HL-60 (cell line): Measurements from ENCODE around the gene KLHL30.

ENCODE experiments used
- DNase-seq, 2 experiments: peaks; one replicate each; pipeline ENCODE4 v3.0.0-alpha.2; 2010 to 2020; ENCODE audit warnings: low read depth in 1 of 2, low spot score in 1 of 2
- H3K27ac ChIP-seq: fragments of 250-450 bp; sonication (Bioruptor Pico); replicated peaks from 2 replicates; pipeline ENCODE4 v1.5.1; 2020; ENCODE audit warnings: mild to moderate bottlenecking, moderate library complexity
- H3K27me3 ChIP-seq: fragments of 250-450 bp; sonication (Bioruptor Pico); 2 replicates; pipeline ENCODE4 v1.5.1; 2021; ENCODE audit warnings: mild to moderate bottlenecking, moderate library complexity; ENCODE audit not compliant: insufficient read depth, poor library complexity, severe bottlenecking
- H3K4me3 ChIP-seq: replicated peaks from 2 replicates; pipeline ENCODE4 v1.5.1; 2011; ENCODE audit warnings: mild to moderate bottlenecking, control low read depth, low read length; ENCODE audit not compliant: insufficient read depth
- GABPA ChIP-seq: IDR thresholded peaks from 2 replicates; pipeline ENCODE4 v1.6.1; 2012; ENCODE audit warnings: low read depth
- POLR2AphosphoS5 ChIP-seq: IDR thresholded peaks from 2 replicates; pipeline ENCODE4 v1.6.1; 2012; ENCODE audit warnings: low read depth
- SPI1 ChIP-seq: IDR thresholded peaks from 2 replicates; pipeline ENCODE4 v1.6.1; 2012; ENCODE audit warnings: low read depth, mild to moderate bottlenecking, borderline replicate concordance
- TF ChIP-seq, protein P1 (sequence below): IDR thresholded peaks from 2 replicates; pipeline ENCODE4 v1.6.1; 2012; ENCODE audit warnings: low read depth; ENCODE audit not compliant: insufficient replicate concordance
- TF ChIP-seq, protein P2 (sequence below): IDR thresholded peaks from one replicate; pipeline ENCODE4 v1.5.1; 2011; ENCODE audit warnings: low read length, control low read depth, inconsistent platforms; ENCODE audit not compliant: insufficient read depth

Gene KLHL30

DNA sequence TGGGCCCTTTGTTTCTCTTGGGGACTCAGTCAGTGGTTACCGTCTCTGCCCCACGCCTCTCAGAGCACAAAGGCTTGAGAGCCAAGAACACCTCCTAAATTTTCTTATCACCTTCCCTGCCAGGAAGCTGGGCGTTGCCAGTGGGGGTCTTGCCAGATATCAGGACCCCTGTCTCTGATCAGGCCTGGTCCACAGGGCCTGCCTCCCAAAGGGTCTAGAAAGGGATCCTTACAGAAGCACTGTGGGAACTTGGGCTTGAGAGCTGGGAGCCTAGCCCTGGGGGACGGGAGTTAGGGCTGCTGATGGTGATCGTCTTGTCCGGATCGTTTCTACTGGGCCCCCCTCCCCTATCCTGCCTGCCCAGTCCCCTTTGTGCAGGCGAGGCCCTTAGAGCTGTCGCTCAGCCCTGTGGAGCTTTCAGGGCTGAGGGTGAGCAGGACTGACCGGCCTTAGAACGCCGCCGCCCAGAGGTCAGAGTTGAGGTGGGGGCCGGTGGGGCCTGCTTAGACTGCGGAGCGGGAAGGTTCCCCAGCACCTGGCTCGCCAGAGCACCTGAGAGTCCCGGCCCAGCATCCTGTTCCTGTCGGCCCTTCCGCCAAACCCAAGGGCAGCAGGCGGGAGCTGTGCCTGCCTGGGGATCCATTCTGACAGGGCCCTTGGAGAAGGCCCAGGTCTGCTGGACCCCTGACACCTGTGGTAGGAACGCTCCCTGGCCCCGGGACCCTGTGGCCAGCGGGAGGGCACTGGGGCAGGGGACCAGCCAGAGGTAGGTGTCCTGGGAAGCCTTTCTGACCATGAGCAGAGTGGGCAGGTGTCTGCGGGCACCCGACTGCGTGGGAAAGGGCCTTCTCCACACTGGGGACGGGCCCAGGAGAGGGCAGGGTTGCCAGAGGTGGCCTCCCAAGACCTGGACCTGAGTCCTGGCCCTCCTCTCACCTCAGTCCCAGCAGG, 37.4 kb upstream of the KLHL30 start:
- no peak overlapping the region for H3K4me3 ChIP-seq
- no peak for TF ChIP-seq GABPA
- no peak for TF ChIP-seq SPI1
- TF ChIP-seq, protein P1, sequence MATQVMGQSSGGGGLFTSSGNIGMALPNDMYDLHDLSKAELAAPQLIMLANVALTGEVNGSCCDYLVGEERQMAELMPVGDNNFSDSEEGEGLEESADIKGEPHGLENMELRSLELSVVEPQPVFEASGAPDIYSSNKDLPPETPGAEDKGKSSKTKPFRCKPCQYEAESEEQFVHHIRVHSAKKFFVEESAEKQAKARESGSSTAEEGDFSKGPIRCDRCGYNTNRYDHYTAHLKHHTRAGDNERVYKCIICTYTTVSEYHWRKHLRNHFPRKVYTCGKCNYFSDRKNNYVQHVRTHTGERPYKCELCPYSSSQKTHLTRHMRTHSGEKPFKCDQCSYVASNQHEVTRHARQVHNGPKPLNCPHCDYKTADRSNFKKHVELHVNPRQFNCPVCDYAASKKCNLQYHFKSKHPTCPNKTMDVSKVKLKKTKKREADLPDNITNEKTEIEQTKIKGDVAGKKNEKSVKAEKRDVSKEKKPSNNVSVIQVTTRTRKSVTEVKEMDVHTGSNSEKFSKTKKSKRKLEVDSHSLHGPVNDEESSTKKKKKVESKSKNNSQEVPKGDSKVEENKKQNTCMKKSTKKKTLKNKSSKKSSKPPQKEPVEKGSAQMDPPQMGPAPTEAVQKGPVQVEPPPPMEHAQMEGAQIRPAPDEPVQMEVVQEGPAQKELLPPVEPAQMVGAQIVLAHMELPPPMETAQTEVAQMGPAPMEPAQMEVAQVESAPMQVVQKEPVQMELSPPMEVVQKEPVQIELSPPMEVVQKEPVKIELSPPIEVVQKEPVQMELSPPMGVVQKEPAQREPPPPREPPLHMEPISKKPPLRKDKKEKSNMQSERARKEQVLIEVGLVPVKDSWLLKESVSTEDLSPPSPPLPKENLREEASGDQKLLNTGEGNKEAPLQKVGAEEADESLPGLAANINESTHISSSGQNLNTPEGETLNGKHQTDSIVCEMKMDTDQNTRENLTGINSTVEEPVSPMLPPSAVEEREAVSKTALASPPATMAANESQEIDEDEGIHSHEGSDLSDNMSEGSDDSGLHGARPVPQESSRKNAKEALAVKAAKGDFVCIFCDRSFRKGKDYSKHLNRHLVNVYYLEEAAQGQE, result no peak
- TF ChIP-seq, protein P2, sequence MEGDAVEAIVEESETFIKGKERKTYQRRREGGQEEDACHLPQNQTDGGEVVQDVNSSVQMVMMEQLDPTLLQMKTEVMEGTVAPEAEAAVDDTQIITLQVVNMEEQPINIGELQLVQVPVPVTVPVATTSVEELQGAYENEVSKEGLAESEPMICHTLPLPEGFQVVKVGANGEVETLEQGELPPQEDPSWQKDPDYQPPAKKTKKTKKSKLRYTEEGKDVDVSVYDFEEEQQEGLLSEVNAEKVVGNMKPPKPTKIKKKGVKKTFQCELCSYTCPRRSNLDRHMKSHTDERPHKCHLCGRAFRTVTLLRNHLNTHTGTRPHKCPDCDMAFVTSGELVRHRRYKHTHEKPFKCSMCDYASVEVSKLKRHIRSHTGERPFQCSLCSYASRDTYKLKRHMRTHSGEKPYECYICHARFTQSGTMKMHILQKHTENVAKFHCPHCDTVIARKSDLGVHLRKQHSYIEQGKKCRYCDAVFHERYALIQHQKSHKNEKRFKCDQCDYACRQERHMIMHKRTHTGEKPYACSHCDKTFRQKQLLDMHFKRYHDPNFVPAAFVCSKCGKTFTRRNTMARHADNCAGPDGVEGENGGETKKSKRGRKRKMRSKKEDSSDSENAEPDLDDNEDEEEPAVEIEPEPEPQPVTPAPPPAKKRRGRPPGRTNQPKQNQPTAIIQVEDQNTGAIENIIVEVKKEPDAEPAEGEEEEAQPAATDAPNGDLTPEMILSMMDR, result no peak
- TF ChIP-seq POLR2AphosphoS5, result no peak
- no peak overlapping the region for H3K27ac ChIP-seq
- H3K27me3 ChIP-seq, result no peaks in the 10 kb centered on the region
- no peak for DNase-seq

DNA sequence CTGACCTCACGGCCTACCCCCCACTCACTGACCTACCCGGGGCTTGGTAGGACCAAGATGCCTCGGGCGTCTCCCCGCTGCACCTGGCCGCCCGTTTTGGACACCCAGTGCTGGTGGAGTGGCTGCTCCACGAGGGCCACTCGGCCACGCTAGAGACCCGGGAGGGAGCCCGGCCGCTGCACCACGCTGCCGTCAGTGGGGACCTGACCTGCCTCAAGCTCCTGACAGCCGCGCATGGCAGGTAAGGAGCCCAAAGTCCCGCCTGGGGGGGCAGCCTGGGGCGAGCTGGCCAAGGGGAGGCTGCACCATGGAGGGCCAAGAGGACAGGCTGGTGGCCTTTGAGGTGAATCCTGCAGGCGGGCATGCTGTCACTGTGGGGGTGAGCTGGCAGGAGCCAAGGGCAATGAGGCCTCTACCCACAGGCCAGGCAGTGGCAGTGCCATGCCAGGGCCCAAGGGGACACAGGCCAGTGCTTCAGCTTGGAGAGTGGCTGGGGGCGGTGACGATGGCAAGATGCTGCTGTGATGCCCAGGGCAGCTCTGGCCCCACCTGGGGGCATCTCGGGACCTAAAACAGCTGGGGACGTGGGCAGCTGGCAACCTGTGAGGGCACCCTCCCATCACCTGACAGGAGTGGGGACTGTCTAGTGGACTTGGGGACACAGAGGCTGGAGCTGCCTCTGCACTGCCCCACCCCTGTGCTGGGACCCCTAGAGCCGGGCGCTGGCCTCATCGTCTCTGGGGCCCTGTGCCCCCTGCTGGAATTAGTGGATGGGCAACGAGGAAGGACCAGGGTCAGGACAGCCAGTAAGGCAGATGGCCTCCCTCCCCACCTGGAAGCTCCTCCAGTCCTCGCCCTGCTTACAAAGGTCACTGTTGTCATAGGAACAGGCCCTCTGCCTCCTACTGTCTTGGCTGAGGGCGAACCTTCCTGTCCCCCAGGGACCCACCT, 36.3 kb upstream of the KLHL30 start:
- H3K4me3 ChIP-seq, result no peak overlapping the region
- no peak for DNase-seq
- no peak overlapping the region for H3K27ac ChIP-seq
- no peak for TF ChIP-seq GABPA
- TF ChIP-seq POLR2AphosphoS5, result no peak
- no peaks in the 10 kb centered on the region for H3K27me3 ChIP-seq

DNA sequence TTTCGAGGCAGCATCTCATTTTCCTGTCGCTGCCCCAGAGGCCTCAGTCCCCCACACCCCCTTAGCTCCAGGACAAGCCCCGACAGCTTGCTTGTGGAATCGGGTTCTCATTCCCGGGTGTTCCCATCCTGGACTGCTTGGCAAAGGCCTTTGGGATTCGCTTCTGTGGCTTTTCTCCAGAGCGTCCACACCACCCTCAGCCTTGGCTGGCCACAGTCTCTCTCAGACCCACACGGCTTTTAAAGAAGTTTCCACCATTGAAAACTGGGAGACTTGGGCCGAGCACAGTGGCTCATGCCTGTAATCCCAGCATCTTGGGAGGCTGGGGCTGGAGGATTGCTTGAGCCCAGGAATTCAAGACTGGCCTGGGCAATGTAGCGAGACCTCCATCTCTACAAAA, 35.6 kb upstream of the KLHL30 start:
- no peak overlapping the region for H3K27ac ChIP-seq

DNA sequence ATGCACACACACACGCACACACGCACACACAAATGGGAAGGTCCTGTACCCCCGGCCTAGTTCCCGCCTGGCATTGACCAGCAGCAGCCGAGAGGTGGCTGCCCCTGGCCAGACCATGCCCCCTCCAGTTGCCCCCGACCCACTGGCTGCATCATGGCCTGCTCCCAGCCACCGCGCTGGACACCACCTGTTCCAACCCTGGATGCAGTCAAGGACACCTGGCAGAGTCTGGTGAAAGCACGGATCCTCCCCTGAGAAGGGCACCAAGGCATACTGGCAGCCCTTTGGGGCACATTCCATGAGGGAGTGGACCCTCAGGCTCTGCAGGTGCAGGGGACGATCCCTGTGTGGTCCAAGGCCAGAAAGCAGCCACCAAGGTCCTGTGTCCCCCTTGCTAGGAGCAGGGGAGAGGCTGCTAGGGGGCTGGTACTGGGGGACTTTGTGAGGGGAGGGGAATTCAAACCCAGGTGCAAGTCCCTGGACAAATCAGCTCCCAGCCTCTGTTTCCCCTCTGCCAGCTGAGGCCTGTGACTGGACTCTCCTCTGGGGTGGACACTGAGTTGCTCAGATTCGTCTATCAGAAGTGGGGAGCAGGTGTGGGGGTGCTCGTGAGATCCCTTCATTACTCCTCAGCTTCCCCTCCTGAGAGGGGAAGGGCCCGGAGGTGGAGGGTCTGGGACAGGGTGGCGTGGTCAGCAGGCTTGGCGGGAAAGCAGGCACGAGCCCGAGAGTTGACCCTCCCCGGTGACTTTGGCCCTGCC, 34.8 kb upstream of the KLHL30 start:
- no peak for DNase-seq
- Histone ChIP-seq H3K4me3 (no peak overlapping the region), H3K27ac (no peak overlapping the region), H3K27me3 (no peaks in the 10 kb centered on the region)
- no peak for TF ChIP-seq GABPA
- no peak for TF ChIP-seq SPI1
- TF ChIP-seq, protein P2, result no peak
- TF ChIP-seq POLR2AphosphoS5, result no peak
- TF ChIP-seq, protein P1, result no peak

More for the DNA sequence above, 35.6 kb upstream of the KLHL30 start:
- no peak overlapping the region for H3K4me3 ChIP-seq
- H3K27me3 ChIP-seq, result no peaks in the 10 kb centered on the region
- no peak for DNase-seq
- TF ChIP-seq SPI1 (no peak), GABPA (no peak)
